Skeletal muscle tissue (tissue), 4 donors: ENCODE measurements around the gene ULBP2. TPM values are rescaled to one million over a fixed set of nuclear protein-coding genes. Genes with fewer than 3 reads are reported as not detected.

Source experiments
- H3K27ac ChIP-seq: one replicate; pipeline ENCODE4 v1.7.0; 2013; ENCODE audit warnings: mild to moderate bottlenecking, low read depth, low read length, inconsistent platforms
- H3K27me3 ChIP-seq, 3 donors: one replicate each; pipeline ENCODE4 v1.7.0; 2013; ENCODE audit warnings: low read length in 3 of 3; ENCODE audit not compliant: control insufficient read depth in 3 of 3, insufficient read depth in 3 of 3
- H3K36me3 ChIP-seq, 3 donors: one replicate each; pipeline ENCODE4 v1.7.0; 2013; ENCODE audit warnings: low read length in 3 of 3; ENCODE audit not compliant: control insufficient read depth in 3 of 3, insufficient read depth in 3 of 3
- H3K4me1 ChIP-seq, 3 donors: one replicate each; pipeline ENCODE4 v1.7.0; 2013; ENCODE audit warnings: low read length in 3 of 3, mild to moderate bottlenecking in 3 of 3; ENCODE audit not compliant: control insufficient read depth in 3 of 3, insufficient read depth in 3 of 3
- H3K4me3 ChIP-seq, 3 donors: one replicate each; pipeline ENCODE4 v1.7.0; 2013; ENCODE audit warnings: low read length in 3 of 3
- H3K9ac ChIP-seq, 3 donors: one replicate each; pipeline ENCODE4 v1.7.0; 2013; ENCODE audit warnings: low read length in 3 of 3, mild to moderate bottlenecking in 3 of 3, moderate library complexity in 2 of 3, low read depth in 1 of 3
- H3K9me3 ChIP-seq, 3 donors: one replicate each; pipeline ENCODE4 v1.7.0; 2013; ENCODE audit warnings: low read length in 3 of 3; ENCODE audit not compliant: control insufficient read depth in 3 of 3
- total RNA-seq: library from RNA; depleted of rRNA; stranded (reverse); fragments of >200 nt; gene quantifications from one replicate; pipeline ENCODE4 v1.2.3, GENCODE V29; 2014
- donor health status: Osteomylitis.

ULBP2 gene
- total RNA-seq, 1 donor from 2014 or later = not detected

- Histone ChIP-seq H3K9ac (no peak overlapping the region), H3K36me3 (no peaks in the 10 kb centered on the region), H3K9me3 (no peaks in the 10 kb centered on the region), H3K4me3 (no peak overlapping the region), H3K27ac (no peak overlapping the region), H3K4me1 (no peaks in the 10 kb centered on the region), H3K27me3 (peaks cover 23 to 62% (median 44%) of the 10 kb centered on the region in 3 donors)
Observed at GRCh38 chr6:149978610-149979009, 36.8 kb downstream of the ULBP2 start.

GRCh38 chr6:149979293-149979692 is 37.5 kb downstream of the ULBP2 start:
- Histone ChIP-seq H3K36me3 (no peaks in the 10 kb centered on the region), H3K9ac (no peak overlapping the region), H3K27ac (no peak overlapping the region), H3K27me3 (peaks cover 20 to 59% (median 42%) of the 10 kb centered on the region in 3 donors), H3K4me3 (no peak overlapping the region), H3K9me3 (no peaks in the 10 kb centered on the region), H3K4me1 (no peaks in the 10 kb centered on the region)

GRCh38 chr6:149983145-149983544 is 41.3 kb downstream of the ULBP2 start:
- Histone ChIP-seq H3K9ac (no peak overlapping the region), H3K27me3 (peaks cover 41 to 64% (median 64%) of the 10 kb centered on the region in 3 donors), H3K4me1 (no peaks in the 10 kb centered on the region)

GRCh38 chr6:149984773-149985172 is 43.0 kb downstream of the ULBP2 start:
- Histone ChIP-seq H3K27me3 (peaks cover 58 to 71% (median 71%) of the 10 kb centered on the region in 3 donors), H3K36me3 (no peaks in the 10 kb centered on the region), H3K9me3 (peaks cover 0 to 9% (median 8%) of the 10 kb centered on the region in 3 donors), H3K4me3 (no peak overlapping the region), H3K4me1 (peaks cover under 1% of the 10 kb centered on the region in 3 donors), H3K9ac (no peak overlapping the region), H3K27ac (no peak overlapping the region)

More at GRCh38 chr6:149983145-149983544, 41.3 kb downstream of the ULBP2 start:
- H3K4me3 ChIP-seq = no peak overlapping the region
- H3K9me3 ChIP-seq = peaks cover 0 to under 1% (median under 1%) of the 10 kb centered on the region in 3 donors
- H3K27ac ChIP-seq = no peak overlapping the region
- H3K36me3 ChIP-seq = no peaks in the 10 kb centered on the region

GRCh38 chr6:149985481-149985937 is 43.7 kb downstream of the ULBP2 start:
- Histone ChIP-seq H3K27me3 (peaks cover 65 to 79% (median 78%) of the 10 kb centered on the region in 3 donors), H3K4me1 (peaks cover 4 to 8% (median 8%) of the 10 kb centered on the region in 3 donors), H3K27ac (no peak overlapping the region), H3K36me3 (no peaks in the 10 kb centered on the region), H3K4me3 (no peak overlapping the region), H3K9me3 (peaks cover 0 to 9% (median 8%) of the 10 kb centered on the region in 3 donors), H3K9ac (no peak overlapping the region)

GRCh38 chr6:149987602-149988107 is 45.8 kb downstream of the ULBP2 start:
- H3K36me3 ChIP-seq = no peaks in the 10 kb centered on the region
- peaks cover 13 to 14% (median 13%) of the 10 kb centered on the region in 3 donors for H3K4me1 ChIP-seq
- H3K9ac ChIP-seq = no peak overlapping the region
- H3K27me3 ChIP-seq = peaks cover 80 to 91% (median 82%) of the 10 kb centered on the region in 3 donors
- no peak overlapping the region for H3K27ac ChIP-seq
- no peak overlapping the region for H3K4me3 ChIP-seq
- H3K9me3 ChIP-seq = peaks cover 0 to 9% (median 8%) of the 10 kb centered on the region in 3 donors

GRCh38 chr6:149988550-149989346 is 46.9 kb downstream of the ULBP2 start:
- Histone ChIP-seq H3K9ac (no peak overlapping the region), H3K4me1 (peaks cover 13 to 14% (median 13%) of the 10 kb centered on the region in 3 donors), H3K36me3 (no peaks in the 10 kb centered on the region), H3K9me3 (peaks cover 0 to 9% (median 8%) of the 10 kb centered on the region in 3 donors), H3K27ac (no peak overlapping the region), H3K27me3 (peaks cover 80 to 92% (median 82%) of the 10 kb centered on the region in 3 donors), H3K4me3 (no peak overlapping the region)

GRCh38 chr6:149990212-149990660 is 48.4 kb downstream of the ULBP2 start:
- Histone ChIP-seq H3K4me1 (peaks cover 13 to 14% (median 13%) of the 10 kb centered on the region in 3 donors), H3K36me3 (no peaks in the 10 kb centered on the region), H3K27ac (no peak overlapping the region), H3K27me3 (peaks cover 82 to 97% (median 84%) of the 10 kb centered on the region in 3 donors), H3K4me3 (peak overlapping the region in 1 of 3 donors; percentile 17), H3K9me3 (peaks cover 0 to 9% (median 8%) of the 10 kb centered on the region in 3 donors), H3K9ac (no peak overlapping the region)

GRCh38 chr6:149990661-149991471 is 49.1 kb downstream of the ULBP2 start:
- H3K9me3 ChIP-seq = peaks cover 0 to 9% (median 8%) of the 10 kb centered on the region in 3 donors
- H3K27ac ChIP-seq = no peak overlapping the region
- peaks cover 13 to 14% (median 13%) of the 10 kb centered on the region in 3 donors for H3K4me1 ChIP-seq
- H3K36me3 ChIP-seq = no peaks in the 10 kb centered on the region
- no peak overlapping the region for H3K9ac ChIP-seq
- peaks cover 82 to 97% (median 84%) of the 10 kb centered on the region in 3 donors for H3K27me3 ChIP-seq
- peak overlapping the region in 2 of 3 donors; percentile 17 to 61 for H3K4me3 ChIP-seq
